SW 1271 (cell line): ENCODE results near the gene NEXN.
"Not testable (repeated sequence)": the region's sequence is repeated elsewhere in the genome, so short reads cannot be mapped to it uniquely, and the experiment has no call there.

Source experiments
- DNase-seq, 2 experiments: peaks; one replicate each; lab custom pipeline; 2025; lab: John Stamatoyannopoulos, UW

NEXN gene

GRCh38 chr1:77906019-77906545 lies 17.7 kb downstream of the NEXN start:
- no peak for DNase-seq

- DNase-seq, result no peak
Measured at GRCh38 chr1:77906624-77907023, 18.2 kb downstream of the NEXN start.

- no peak for DNase-seq
Measured at GRCh38 chr1:77910116-77910515, 21.7 kb downstream of the NEXN start.

GRCh38 chr1:77918918-77919317 lies 30.5 kb downstream of the NEXN start:
- not testable (repeated sequence) for DNase-seq

- DNase-seq, result no peak
Measured at GRCh38 chr1:77925518-77925917, 37.1 kb downstream of the NEXN start.

GRCh38 chr1:77925956-77926355 lies 37.5 kb downstream of the NEXN start:
- no peak for DNase-seq

- DNase-seq, result no peak
Measured at GRCh38 chr1:77926561-77927357, 38.3 kb downstream of the NEXN start.

GRCh38 chr1:77927414-77927813 lies 39.0 kb downstream of the NEXN start:
- no peak for DNase-seq

GRCh38 chr1:77929806-77930205 lies 41.4 kb downstream of the NEXN start:
- DNase-seq, result no peak

GRCh38 chr1:77938651-77939050 lies 50.2 kb downstream of the NEXN start:
- no peak for DNase-seq

GRCh38 chr1:77940921-77941570 lies 52.6 kb downstream of the NEXN start:
- no peak for DNase-seq

GRCh38 chr1:77942400-77943140 lies 54.1 kb downstream of the NEXN start:
- no peak for DNase-seq

- no peak for DNase-seq
Measured at GRCh38 chr1:77945345-77945744, 56.9 kb downstream of the NEXN start.

GRCh38 chr1:77948841-77949424 lies 60.5 kb downstream of the NEXN start:
- DNase-seq, result peak in 1 of 2 experiments; percentile 9

GRCh38 chr1:77950873-77951272 lies 62.4 kb downstream of the NEXN start:
- no peak for DNase-seq

- DNase-seq, result no peak
Measured at GRCh38 chr1:77951328-77951727, 62.9 kb downstream of the NEXN start.

- DNase-seq, result no peak
Measured at GRCh38 chr1:77953907-77954306, 65.5 kb downstream of the NEXN start.

- peak in 1 of 2 experiments; percentile 14 for DNase-seq
Measured at GRCh38 chr1:77954521-77954920, 66.1 kb downstream of the NEXN start.

GRCh38 chr1:77955709-77956108 lies 67.3 kb downstream of the NEXN start:
- no peak for DNase-seq

- no peak for DNase-seq
Measured at GRCh38 chr1:77956464-77956863, 68.0 kb downstream of the NEXN start.

GRCh38 chr1:77958391-77958790 lies 70.0 kb downstream of the NEXN start:
- no peak for DNase-seq

- DNase-seq, result no peak
Measured at GRCh38 chr1:77958850-77959249, 70.4 kb downstream of the NEXN start.
